Activated T-cell treated with anti-CD3 and anti-CD28 coated beads, Interleukin-2, amount 50 U/mL, for 72 hours (primary cell): ENCODE measurements around the gene PARD3. TPM values are rescaled to one million over a fixed set of nuclear protein-coding genes. Genes with fewer than 3 reads are reported as not detected.
"Not testable (repeated sequence)": the region's sequence is repeated elsewhere in the genome, so short reads cannot be mapped to it uniquely, and the experiment has no call there.

Experiments
- ATAC-seq, 2 donors: fragments of 150-1000 bp; cut with Tn5 transposase; replicated peaks in 1 of 2; 2 replicates each; pipeline ENCODE4 v1.10.0; 2021; ENCODE audit warnings: moderate library complexity in 2 of 2, mild to moderate bottlenecking in 1 of 2
- DNase-seq, 2 donors: peaks; one replicate each; pipeline ENCODE4 v3.0.0; 2021 to 2022; ENCODE audit warnings: mixed read lengths in 1 of 2
- H3K27ac Mint-ChIP-seq: one replicate; pipeline ENCODE4 v1.8.0; 2022; ENCODE audit warnings: mild to moderate bottlenecking, moderate library complexity, mixed read lengths
- H3K27me3 Mint-ChIP-seq: one replicate; pipeline ENCODE4 v1.8.0; 2022; ENCODE audit warnings: low read depth, mixed read lengths
- H3K36me3 Mint-ChIP-seq, 2 donors: one replicate each; pipeline ENCODE4 v1.8.0; 2022; ENCODE audit warnings: mixed read lengths in 2 of 2, mild to moderate bottlenecking in 1 of 2; ENCODE audit not compliant: insufficient read depth in 2 of 2
- H3K4me1 Mint-ChIP-seq: one replicate; pipeline ENCODE4 v1.8.0; 2022; ENCODE audit warnings: low read depth, mixed read lengths
- H3K4me3 Mint-ChIP-seq, 2 donors: one replicate each; pipeline ENCODE4 v1.8.0; 2022; ENCODE audit warnings: mild to moderate bottlenecking in 2 of 2, mixed read lengths in 2 of 2, moderate library complexity in 2 of 2
- H3K9me3 Mint-ChIP-seq, 2 donors: one replicate each; pipeline ENCODE4 v1.8.0; 2022; ENCODE audit warnings: mixed read lengths in 2 of 2
- total RNA-seq, 2 donors: library from RNA; stranded (reverse); gene quantifications; one replicate each; pipeline ENCODE4 v1.2.3, GENCODE V29; 2022

Gene PARD3
- total RNA-seq, 2 donors from 2014 or later, result 2.3 to 3.7 TPM

DNA sequence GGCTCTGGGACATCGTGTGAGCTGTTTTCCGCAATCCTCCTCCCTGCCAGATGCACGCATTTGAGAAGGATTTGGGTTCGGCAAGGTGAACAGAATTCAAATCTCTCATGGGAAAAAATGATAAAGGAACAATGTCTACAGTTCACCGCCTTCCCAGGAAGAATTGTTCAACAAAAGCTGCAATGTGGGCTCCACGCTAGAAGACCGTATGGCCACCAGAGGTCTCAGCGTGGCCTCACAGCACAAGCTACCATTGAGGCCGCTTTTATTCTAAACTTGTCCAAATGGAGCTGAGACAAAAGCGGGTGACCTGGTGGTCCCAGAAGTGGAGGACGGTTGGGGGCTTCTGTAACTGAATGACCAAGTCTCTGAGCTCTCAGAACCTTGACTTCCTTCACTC, 733.1 kb downstream of the PARD3 start:
- Mint-ChIP-seq H3K4me3 (no peak overlapping the region), H3K4me1 (no peaks in the 10 kb centered on the region), H3K36me3 (peaks cover 0 to 1% of the 10 kb centered on the region in 2 donors), H3K27me3 (no peaks in the 10 kb centered on the region), H3K9me3 (peaks cover 0 to 7% of the 10 kb centered on the region in 2 donors), H3K27ac (no peak overlapping the region)
- ATAC-seq (no peak), DNase-seq (no peak)

DNA sequence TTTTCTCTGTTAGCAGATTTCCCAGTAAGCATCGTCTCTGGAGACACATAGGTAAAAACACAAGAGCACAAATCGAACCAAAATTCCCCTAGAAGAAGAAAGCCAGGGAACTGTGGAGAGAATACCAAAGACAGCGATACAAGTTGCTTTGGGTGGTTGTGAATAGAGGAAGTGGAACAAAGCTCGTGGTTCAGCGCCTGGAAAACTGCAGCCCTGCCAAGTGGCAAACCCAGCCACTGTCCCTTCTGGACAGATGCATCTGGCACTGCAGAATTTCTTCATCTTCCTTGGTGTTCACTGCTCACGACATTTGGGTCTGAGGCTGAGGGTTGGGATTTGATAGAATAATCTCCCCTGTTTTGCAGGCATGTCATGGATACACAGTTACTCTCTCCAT, 733.8 kb downstream of the PARD3 start:
- Mint-ChIP-seq H3K36me3 (peaks cover 0 to 1% of the 10 kb centered on the region in 2 donors), H3K27me3 (no peaks in the 10 kb centered on the region), H3K27ac (no peak overlapping the region), H3K4me3 (no peak overlapping the region), H3K4me1 (no peaks in the 10 kb centered on the region), H3K9me3 (peaks cover 0 to 7% of the 10 kb centered on the region in 2 donors)
- ATAC-seq (no peak), DNase-seq (no peak)

DNA sequence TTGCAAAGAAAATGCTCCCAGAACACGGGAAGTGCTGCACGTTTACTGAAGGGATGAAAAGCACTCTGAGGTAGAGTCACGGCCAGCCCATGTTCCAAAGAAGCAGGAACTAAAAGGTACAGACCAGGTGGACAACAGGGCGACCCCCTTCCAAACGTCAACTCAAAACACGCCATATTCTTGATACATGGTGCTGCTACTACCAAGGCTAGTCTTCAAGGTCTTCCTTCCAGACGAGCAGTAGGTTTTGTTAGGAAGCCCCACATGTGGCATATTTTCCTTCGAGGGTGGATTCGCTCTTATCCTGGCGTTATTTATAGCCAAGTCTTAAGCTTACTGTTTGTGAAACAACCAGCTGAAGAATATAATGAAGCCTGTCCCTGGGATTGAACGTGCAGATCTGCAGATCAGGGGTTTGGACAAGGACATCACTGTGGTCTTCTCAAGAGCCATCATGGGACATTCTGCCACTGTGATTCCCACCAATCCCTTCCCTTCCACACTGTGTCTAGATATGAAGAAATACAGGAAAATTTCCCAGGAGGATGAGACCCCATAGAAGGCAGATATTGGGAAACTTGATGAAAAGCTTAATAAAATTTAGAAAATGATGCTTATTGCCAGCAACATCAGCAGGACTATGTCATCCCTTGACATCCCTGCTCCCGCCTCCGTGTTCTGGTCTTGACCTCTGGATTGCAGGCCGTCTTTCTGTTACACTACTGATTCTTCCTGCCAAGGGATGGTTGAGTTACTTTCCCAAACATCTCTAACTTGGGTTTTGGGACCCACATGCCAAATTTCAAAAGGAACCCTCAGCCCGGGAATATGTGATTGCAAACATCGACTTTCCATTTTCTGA, 734.4 kb downstream of the PARD3 start:
- H3K27me3 Mint-ChIP-seq, result no peaks in the 10 kb centered on the region
- peaks cover 0 to 1% of the 10 kb centered on the region in 2 donors for H3K36me3 Mint-ChIP-seq
- H3K4me1 Mint-ChIP-seq, result no peaks in the 10 kb centered on the region
- peaks cover 0 to 7% of the 10 kb centered on the region in 2 donors for H3K9me3 Mint-ChIP-seq
- no peak overlapping the region for H3K27ac Mint-ChIP-seq
- H3K4me3 Mint-ChIP-seq, result no peak overlapping the region
- ATAC-seq (no peak), DNase-seq (no peak)

DNA sequence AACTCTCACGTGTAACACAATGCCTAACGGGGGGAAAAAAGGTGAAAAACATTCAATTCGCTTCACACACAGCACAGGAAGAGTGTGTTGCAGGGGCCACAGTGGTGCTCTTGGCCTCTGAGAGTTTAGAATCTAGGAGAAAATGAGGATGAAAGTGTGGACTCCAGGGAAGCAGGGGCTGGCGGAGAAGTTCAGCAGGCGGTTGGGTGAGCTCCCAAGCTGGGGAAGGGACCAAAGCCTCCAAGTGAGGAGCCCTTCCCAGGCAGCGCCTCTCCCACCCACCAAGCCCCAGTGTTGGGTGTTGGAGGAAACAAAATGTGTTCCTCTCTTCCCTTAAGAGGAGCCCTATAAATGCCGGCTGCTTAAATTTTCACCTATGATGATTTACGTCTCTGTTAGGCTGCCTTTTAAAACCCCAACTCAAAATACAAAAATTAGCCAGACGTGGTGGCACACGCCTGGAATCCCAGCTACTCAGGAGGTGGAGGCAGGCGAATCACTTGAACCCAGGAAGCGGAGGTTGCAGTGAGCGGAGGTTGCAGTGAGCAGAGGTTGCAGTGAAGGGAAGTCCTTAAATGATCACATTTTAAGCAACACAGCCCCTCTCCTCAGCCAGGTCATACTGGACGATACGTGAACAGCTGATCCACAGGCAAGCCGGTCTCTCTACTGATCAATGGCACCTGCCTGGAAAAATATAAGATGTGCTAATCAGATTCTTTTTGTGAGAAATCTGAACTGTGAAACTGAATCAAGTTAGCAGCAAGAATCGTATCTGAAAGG, 735.2 kb downstream of the PARD3 start:
- H3K4me3 Mint-ChIP-seq, result no peak overlapping the region
- no peak for ATAC-seq
- peaks cover 0 to 1% of the 10 kb centered on the region in 2 donors for H3K36me3 Mint-ChIP-seq
- peaks cover 0 to 8% of the 10 kb centered on the region in 2 donors for H3K9me3 Mint-ChIP-seq
- H3K27me3 Mint-ChIP-seq, result no peaks in the 10 kb centered on the region
- no peak overlapping the region for H3K27ac Mint-ChIP-seq
- no peak for DNase-seq
- no peaks in the 10 kb centered on the region for H3K4me1 Mint-ChIP-seq

DNA sequence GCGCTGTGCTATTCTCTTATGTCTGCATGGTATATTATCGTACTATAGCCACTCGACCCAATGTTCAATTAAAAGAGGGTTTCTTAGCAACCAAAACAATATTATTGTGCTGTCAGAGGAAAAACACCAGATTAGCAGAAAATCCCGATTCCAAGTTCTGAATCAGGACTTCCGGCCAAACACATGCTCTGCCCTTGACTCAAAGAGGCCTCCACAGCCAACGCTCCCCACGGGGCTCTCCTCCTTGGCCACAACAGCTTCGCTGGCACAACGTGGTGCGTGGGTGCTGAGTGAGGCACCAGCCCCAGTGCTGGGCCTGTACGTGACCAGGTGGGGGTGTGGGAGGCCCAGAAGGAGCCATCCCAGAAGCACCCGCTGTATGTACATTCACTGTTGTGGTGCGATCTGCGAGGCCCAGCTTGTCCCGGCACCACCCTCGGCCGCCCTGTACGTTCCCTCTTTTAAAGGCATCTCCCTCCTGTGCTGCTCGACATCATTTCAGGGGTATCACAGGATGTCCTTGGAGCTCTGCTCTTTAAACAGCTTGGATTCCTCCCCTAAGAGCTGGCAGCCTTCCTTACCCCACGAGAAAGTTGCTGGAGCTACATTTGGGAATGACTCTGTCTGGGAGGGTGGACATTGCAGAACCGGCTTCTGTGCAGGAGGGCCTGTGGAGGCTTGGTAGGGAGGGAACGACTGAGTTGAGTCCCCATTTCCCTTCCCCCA, 736.2 kb downstream of the PARD3 start:
- no peak for DNase-seq
- Mint-ChIP-seq H3K4me1 (no peaks in the 10 kb centered on the region), H3K4me3 (no peak overlapping the region), H3K27ac (no peak overlapping the region), H3K36me3 (no peaks in the 10 kb centered on the region), H3K27me3 (no peaks in the 10 kb centered on the region), H3K9me3 (peaks cover 0 to 4% of the 10 kb centered on the region in 2 donors)
- no peak for ATAC-seq

DNA sequence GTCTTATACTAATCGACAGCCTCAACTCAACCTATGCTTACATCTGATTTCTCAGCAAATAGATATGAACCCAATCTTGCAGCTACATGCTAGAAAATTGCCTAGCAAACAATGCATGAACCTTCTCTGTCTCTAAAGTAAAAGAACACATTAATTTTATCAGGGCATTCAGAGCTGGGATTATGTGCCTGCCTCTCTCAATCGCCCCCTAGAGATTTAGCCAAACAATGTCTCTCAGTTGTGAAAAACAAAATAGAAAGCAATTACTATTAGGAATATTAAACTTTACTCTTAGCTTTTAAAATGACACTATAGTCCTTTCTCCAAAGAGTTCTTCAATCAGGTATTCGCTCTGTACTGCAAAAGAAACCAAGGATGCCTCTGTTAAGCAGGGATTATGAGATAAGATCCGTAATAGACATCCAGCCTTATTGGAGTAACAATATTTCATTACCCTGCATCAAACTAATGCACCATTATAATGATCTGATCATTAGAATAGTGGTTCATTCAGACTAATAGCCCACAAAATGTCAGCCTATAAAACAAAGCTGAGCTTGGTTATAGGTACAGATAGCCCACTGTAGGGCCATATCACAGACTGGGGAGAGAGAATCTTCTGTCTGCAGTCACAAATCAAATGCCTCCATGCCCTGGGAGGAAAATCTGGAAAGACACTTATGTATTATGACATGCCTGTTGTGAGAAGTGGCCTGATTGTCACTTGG, 736.9 kb downstream of the PARD3 start:
- peaks cover 0 to 1% of the 10 kb centered on the region in 2 donors for H3K36me3 Mint-ChIP-seq
- H3K27me3 Mint-ChIP-seq, result no peaks in the 10 kb centered on the region
- no peak overlapping the region for H3K27ac Mint-ChIP-seq

DNA sequence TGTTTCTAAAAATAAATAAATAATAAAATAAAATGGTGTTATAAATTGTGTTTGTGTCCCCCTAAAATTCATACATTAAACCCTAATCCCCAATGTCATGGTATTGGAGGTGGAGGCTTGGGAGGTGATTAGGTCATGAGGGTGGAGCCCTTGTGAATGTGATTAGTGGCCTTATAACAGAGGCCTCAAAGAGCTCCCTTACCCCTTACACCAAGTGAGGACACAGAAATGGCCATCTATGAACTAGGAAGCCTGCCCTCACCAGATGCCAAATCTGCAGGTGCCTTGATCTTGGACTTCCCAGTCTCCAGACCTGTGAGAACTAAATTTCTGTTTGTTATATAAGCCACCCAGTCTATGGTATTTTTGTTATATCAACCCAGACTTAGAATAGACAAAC, 738.7 kb downstream of the PARD3 start:
- Mint-ChIP-seq H3K4me1 (no peaks in the 10 kb centered on the region), H3K4me3 (no peak overlapping the region), H3K27ac (no peak overlapping the region), H3K27me3 (peaks cover 4% of the 10 kb centered on the region), H3K9me3 (peaks cover 2 to 7% of the 10 kb centered on the region in 2 donors), H3K36me3 (peaks cover 0 to 1% of the 10 kb centered on the region in 2 donors)
- DNase-seq (no peak), ATAC-seq (no peak)

More for the DNA sequence above, 736.9 kb downstream of the PARD3 start:
- Mint-ChIP-seq H3K4me3 (no peak overlapping the region), H3K4me1 (no peaks in the 10 kb centered on the region), H3K9me3 (peaks cover 0 to 2% of the 10 kb centered on the region in 2 donors)
- ATAC-seq (no peak), DNase-seq (no peak)

DNA sequence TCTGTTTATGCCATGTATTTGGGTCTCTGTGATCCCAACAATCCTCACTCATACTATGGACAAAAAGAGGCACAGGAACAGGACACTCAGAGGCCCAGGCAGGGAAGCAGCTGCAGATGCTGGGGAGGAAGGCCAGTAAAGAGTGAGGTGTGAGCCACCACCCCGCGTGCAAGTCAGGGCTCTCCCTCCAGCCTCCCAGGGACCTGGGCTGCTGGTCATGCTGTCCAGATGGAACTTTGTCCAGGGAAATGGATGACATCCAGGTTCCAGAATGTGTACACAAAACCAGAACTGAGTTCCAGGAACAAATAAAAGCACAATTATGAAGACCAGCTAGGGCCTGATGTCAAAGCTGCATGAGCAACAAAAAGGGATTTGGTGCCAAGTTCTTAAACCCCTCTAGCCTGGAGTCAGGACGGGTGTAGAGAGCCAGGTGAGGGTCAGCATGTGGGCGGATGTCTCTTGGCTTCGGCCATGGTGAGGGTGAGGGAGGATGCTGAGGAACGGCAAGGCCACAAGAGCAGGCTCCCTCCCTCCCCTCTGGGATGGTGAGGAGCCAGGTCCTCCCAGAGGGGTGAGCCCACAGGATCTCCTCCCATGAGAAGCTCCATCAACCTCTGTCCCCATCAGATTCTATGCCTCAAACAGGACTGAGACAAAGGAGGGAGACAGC, 739.7 kb downstream of the PARD3 start:
- Mint-ChIP-seq H3K4me1 (no peaks in the 10 kb centered on the region), H3K27me3 (peaks cover 4% of the 10 kb centered on the region), H3K36me3 (peaks cover 0 to 1% of the 10 kb centered on the region in 2 donors), H3K9me3 (peaks cover 2 to 8% of the 10 kb centered on the region in 2 donors), H3K27ac (no peak overlapping the region), H3K4me3 (no peak overlapping the region)
- ATAC-seq (no peak), DNase-seq (no peak)

DNA sequence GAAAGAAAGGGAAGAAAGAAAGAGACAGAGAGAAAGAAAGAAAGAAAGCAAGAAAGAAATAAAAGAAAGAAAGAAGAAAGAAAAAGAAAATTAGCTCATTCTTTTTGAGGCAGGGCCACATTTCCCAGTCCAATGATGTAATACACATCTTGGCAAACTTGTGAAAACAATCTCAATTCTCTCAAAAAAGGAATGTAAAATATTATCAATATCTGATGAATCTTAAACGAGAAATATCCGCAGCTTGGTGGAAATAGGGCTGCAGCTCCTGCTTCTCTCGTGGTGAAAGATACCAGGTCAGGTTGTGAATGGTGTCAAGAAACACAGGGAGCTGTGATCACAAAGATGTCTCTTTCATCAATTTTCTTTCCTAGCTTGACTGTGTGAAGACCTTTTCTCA, 741.0 kb downstream of the PARD3 start:
- H3K4me1 Mint-ChIP-seq, result no peaks in the 10 kb centered on the region
- DNase-seq, result no peak
- peaks cover 7 to 11% of the 10 kb centered on the region in 2 donors for H3K9me3 Mint-ChIP-seq

DNA sequence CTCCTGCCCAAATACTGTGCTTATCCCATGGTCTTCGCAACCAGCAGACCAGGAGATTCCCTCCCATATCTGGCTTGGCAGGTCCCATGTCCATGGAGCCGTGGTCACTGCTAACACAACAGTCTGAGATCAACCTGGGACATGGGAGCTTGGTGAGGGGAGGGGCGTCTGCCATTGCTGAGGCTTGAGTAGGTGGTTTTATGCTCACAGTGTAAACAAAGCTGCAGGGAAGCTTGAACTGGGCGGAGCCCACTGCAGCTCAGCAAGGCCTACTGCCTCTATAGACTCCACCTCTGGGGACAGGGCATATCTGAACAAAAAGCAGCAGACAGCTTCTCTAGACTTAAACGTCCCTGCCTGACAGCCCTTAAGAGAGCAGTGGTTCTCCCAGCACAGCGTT, 747.4 kb downstream of the PARD3 start:
- not testable (repeated sequence) for DNase-seq, H3K36me3 Mint-ChIP-seq, H3K27me3 Mint-ChIP-seq, H3K27ac Mint-ChIP-seq, ATAC-seq, H3K4me1 Mint-ChIP-seq, H3K4me3 Mint-ChIP-seq
- H3K9me3 Mint-ChIP-seq, result peaks cover 15 to 21% of the 10 kb centered on the region in 2 donors

More for the DNA sequence above, 741.0 kb downstream of the PARD3 start:
- no peak for ATAC-seq
- no peak overlapping the region for H3K4me3 Mint-ChIP-seq
- H3K27ac Mint-ChIP-seq, result peak overlapping the region; percentile 90
- H3K36me3 Mint-ChIP-seq, result peaks cover 0 to 1% of the 10 kb centered on the region in 2 donors
- peaks cover 4% of the 10 kb centered on the region for H3K27me3 Mint-ChIP-seq

DNA sequence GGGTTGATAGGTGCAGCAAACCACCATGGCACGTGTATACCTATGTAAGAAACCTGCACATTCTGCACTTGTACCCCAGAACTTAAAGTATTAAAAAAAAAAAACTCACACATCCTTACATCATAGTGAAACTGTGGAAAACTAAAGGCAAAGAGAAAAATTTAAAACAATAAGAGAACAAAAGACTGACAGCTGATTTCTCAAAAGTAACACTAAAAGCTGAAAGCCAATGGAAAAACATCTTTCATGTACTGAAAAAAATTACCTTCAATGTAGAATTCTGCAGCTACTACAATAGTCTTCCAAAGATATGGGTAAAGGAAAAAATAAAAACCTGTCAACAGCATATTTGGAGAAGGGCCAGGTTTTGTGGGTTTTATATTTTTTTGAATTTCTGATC, 751.5 kb downstream of the PARD3 start:
- Mint-ChIP-seq H3K9me3 (peaks cover 10 to 11% of the 10 kb centered on the region in 2 donors), H3K36me3 (peaks cover 3 to 5% of the 10 kb centered on the region in 2 donors), H3K27ac (no peak overlapping the region), H3K4me3 (no peak overlapping the region), H3K27me3 (no peaks in the 10 kb centered on the region), H3K4me1 (no peaks in the 10 kb centered on the region)
- DNase-seq, result no peak
- no peak for ATAC-seq

DNA sequence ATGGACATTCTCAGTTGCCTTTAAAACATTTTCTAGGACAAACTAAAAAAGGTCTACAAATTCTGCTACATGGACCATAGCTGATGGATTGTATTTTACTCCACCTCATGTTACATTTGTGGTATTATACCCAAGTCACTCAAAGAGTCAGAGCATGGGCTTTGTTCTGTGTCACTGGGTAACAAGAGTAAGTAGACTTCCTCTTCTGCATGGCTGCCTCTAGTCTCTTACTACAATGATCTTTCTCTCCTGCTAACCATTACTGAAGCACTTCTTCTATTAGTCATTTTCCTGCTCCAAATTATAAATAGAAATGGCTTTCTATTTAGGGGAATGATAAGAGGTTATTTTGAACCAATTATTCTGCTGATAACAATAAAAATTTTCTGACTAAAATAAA, 753.3 kb downstream of the PARD3 start:
- H3K4me1 Mint-ChIP-seq, result no peaks in the 10 kb centered on the region
- DNase-seq, result no peak
- H3K27ac Mint-ChIP-seq, result no peak overlapping the region
- H3K36me3 Mint-ChIP-seq, result peaks cover 3 to 5% of the 10 kb centered on the region in 2 donors
- H3K4me3 Mint-ChIP-seq, result no peak overlapping the region
- peaks cover 9 to 10% of the 10 kb centered on the region in 2 donors for H3K9me3 Mint-ChIP-seq
- no peak for ATAC-seq
- H3K27me3 Mint-ChIP-seq, result no peaks in the 10 kb centered on the region
